ENCODE measurements around the gene VOPP1.

VOPP1 gene

GRCh38 chr7:55575733-55576132 lies 3.4 kb upstream of the VOPP1 start:
- DNase-seq (ENCODE audit: low read depth) = no peak
- no peak for TF ChIP-seq CTCF (IDR thresholded peaks at IDR 0.05; ENCODE audit: insufficient read depth, low read depth, low read length, missing control alignments)
- no peak overlapping the region for H3K4me3 ChIP-seq (ENCODE audit: low read depth, low read length)

- no peak for DNase-seq (ENCODE audit: low read depth)
- no peak overlapping the region for H3K4me3 ChIP-seq (ENCODE audit: low read depth, low read length)
- no peak for TF ChIP-seq CTCF (IDR thresholded peaks at IDR 0.05; ENCODE audit: insufficient read depth, low read depth, low read length, missing control alignments)
Observed at GRCh38 chr7:55575098-55575497, 2.8 kb upstream of the VOPP1 start.

GRCh38 chr7:55574051-55574717 lies 1.9 kb upstream of the VOPP1 start:
- TF ChIP-seq CTCF (IDR thresholded peaks at IDR 0.05; ENCODE audit: insufficient read depth, low read depth, low read length, missing control alignments) = no peak
- H3K4me3 ChIP-seq (ENCODE audit: low read depth, low read length) = no peak overlapping the region
- DNase-seq (ENCODE audit: low read depth) = no peak

GRCh38 chr7:55573234-55573900 lies 1.1 kb upstream of the VOPP1 start:
- no peak for TF ChIP-seq CTCF (IDR thresholded peaks at IDR 0.05; ENCODE audit: insufficient read depth, low read depth, low read length, missing control alignments)
- no peak for DNase-seq (ENCODE audit: low read depth)

GRCh38 chr7:55571511-55572377 lies 558 bp downstream of the VOPP1 start:
- H3K4me3 ChIP-seq (ENCODE audit: low read depth, low read length) = peak overlapping the region; percentile 95
- peak; percentile 77 for DNase-seq (ENCODE audit: low read depth)
- peak; percentile 5 for TF ChIP-seq CTCF (IDR thresholded peaks at IDR 0.05; ENCODE audit: insufficient read depth, low read depth, low read length, missing control alignments)

More at GRCh38 chr7:55573234-55573900, 1.1 kb upstream of the VOPP1 start:
- H3K4me3 ChIP-seq (ENCODE audit: low read depth, low read length) = peak overlapping the region; percentile 89

- TF ChIP-seq CTCF (IDR thresholded peaks at IDR 0.05; ENCODE audit: insufficient read depth, low read depth, low read length, missing control alignments) = no peak
- peak overlapping the region; percentile 95 for H3K4me3 ChIP-seq (ENCODE audit: low read depth, low read length)
- DNase-seq (ENCODE audit: low read depth) = no peak
Observed at GRCh38 chr7:55570939-55571338, 1.4 kb downstream of the VOPP1 start.
